ENCODE results near the gene JAK1. TPM values are rescaled to one million over a fixed set of nuclear protein-coding genes. Genes with fewer than 3 reads are reported as not detected.

JAK1 gene
- total RNA-seq, 4 donors from 2014 or later, result 112 to 158 (median 135) TPM

GRCh38 chr1:64894438-64895196 lies 71.7 kb downstream of the JAK1 start:
- Histone ChIP-seq H3K27me3 (no peaks in the 10 kb centered on the region), H3K4me3 (no peak overlapping the region), H3K9me3 (no peaks in the 10 kb centered on the region), H3K4me1 (peaks cover 75 to 92% (median 81%) of the 10 kb centered on the region in 4 donors), H3K27ac (replicated peaks in 1 of 4) (no peak overlapping the region), H3K36me3 (no peaks in the 10 kb centered on the region)
- WGBS, result 92% methylated on average over 16 of the region's 16 CpGs
- no peak for DNase-seq (ENCODE audit: extremely low spot score)
- TF ChIP-seq POLR2A (IDR thresholded peaks at IDR 0.05; ENCODE audit: low read depth) (no peak), CTCF (IDR thresholded peaks at IDR 0.05) (no peak), POLR2AphosphoS5 (IDR thresholded peaks at IDR 0.05) (no peak)
- intact Hi-C loops (cut with DNase I), result loop anchor here (5.0 kb wide), 1 partner anchor 73 kb away; the partner anchor contains the start of gene JAK1

GRCh38 chr1:64893921-64894320 lies 72.4 kb downstream of the JAK1 start:
- Histone ChIP-seq H3K27me3 (no peaks in the 10 kb centered on the region), H3K27ac (replicated peaks in 1 of 4) (no peak overlapping the region), H3K36me3 (no peaks in the 10 kb centered on the region), H3K4me1 (peaks cover 80 to 94% (median 86%) of the 10 kb centered on the region in 4 donors), H3K4me3 (no peak overlapping the region), H3K9me3 (no peaks in the 10 kb centered on the region)
- WGBS, result 94% methylated on average over 4 of the region's 4 CpGs
- TF ChIP-seq POLR2AphosphoS5 (IDR thresholded peaks at IDR 0.05) (no peak), EP300 (IDR thresholded peaks at IDR 0.05) (no peak), POLR2A (IDR thresholded peaks at IDR 0.05; ENCODE audit: low read depth) (no peak), CTCF (IDR thresholded peaks at IDR 0.05) (no peak)
- intact Hi-C loops (cut with DNase I), result no loop called here
- no peak for DNase-seq (ENCODE audit: extremely low spot score)

GRCh38 chr1:64892576-64893573 lies 73.5 kb downstream of the JAK1 start:
- Histone ChIP-seq H3K4me1 (peaks cover 79 to 94% (median 86%) of the 10 kb centered on the region in 4 donors), H3K27ac (replicated peaks in 1 of 4) (peak overlapping the region in 1 of 4 donors; percentile 14)

GRCh38 chr1:64891448-64891825 lies 74.9 kb downstream of the JAK1 start:
- Histone ChIP-seq H3K27ac (replicated peaks in 1 of 4) (no peak overlapping the region), H3K36me3 (no peaks in the 10 kb centered on the region), H3K4me1 (peaks cover 71 to 83% (median 76%) of the 10 kb centered on the region in 4 donors), H3K9me3 (no peaks in the 10 kb centered on the region), H3K27me3 (no peaks in the 10 kb centered on the region), H3K4me3 (no peak overlapping the region)
- no peak for DNase-seq (ENCODE audit: extremely low spot score)
- WGBS, result 42% methylated on average over 2 of the region's 3 CpGs
- TF ChIP-seq POLR2AphosphoS5 (IDR thresholded peaks at IDR 0.05) (no peak), POLR2A (IDR thresholded peaks at IDR 0.05; ENCODE audit: low read depth) (no peak), CTCF (IDR thresholded peaks at IDR 0.05) (no peak), EP300 (IDR thresholded peaks at IDR 0.05) (no peak)
- intact Hi-C loops (cut with DNase I), result no loop called here

More at GRCh38 chr1:64892576-64893573, 73.5 kb downstream of the JAK1 start:
- Histone ChIP-seq H3K4me3 (no peak overlapping the region), H3K27me3 (no peaks in the 10 kb centered on the region), H3K36me3 (no peaks in the 10 kb centered on the region), H3K9me3 (no peaks in the 10 kb centered on the region)
- DNase-seq (ENCODE audit: extremely low spot score), result no peak
- TF ChIP-seq CTCF (IDR thresholded peaks at IDR 0.05) (no peak), POLR2A (IDR thresholded peaks at IDR 0.05; ENCODE audit: low read depth) (no peak), EP300 (IDR thresholded peaks at IDR 0.05) (no peak)
- WGBS, result 63% methylated on average over 5 of the region's 5 CpGs
- intact Hi-C loops (cut with DNase I), result no loop called here

Measured in esophagus muscularis mucosa (tissue), 4 donors.